ENCODE results near the gene SCUBE2.

GRCh38 chr11:9081153-9081552 is 10.2 kb downstream of the SCUBE2 start:
- TF ChIP-seq CTCF (conservative IDR thresholded peaks at IDR 0.05; ENCODE audit: low read depth, low read length) = no peak
- no peak for TF ChIP-seq USF2 (IDR thresholded peaks at IDR 0.05; ENCODE audit: low read depth, low read length)
- no peak for TF ChIP-seq POLR2A (IDR thresholded peaks at IDR 0.05; ENCODE audit: low read depth, low read length)
- TF ChIP-seq MXI1 (IDR thresholded peaks at IDR 0.05; ENCODE audit: borderline replicate concordance, low read depth, low read length) = no peak
- no peak for TF ChIP-seq MAFK (IDR thresholded peaks at IDR 0.05; ENCODE audit: low read depth, low read length)

Data from IMR-90 (cell line).